Measurements from ENCODE around the gene VWA5B1. TPM values are rescaled to one million over a fixed set of nuclear protein-coding genes. Genes with fewer than 3 reads are reported as not detected.

The VWA5B1 gene
- total and polyA plus RNA-seq, 2 of the 8 experiments (the other 6 are each of a cell fraction or from before 2014, with no cell fraction given), result 0.54 to 2.3 TPM

DNA sequence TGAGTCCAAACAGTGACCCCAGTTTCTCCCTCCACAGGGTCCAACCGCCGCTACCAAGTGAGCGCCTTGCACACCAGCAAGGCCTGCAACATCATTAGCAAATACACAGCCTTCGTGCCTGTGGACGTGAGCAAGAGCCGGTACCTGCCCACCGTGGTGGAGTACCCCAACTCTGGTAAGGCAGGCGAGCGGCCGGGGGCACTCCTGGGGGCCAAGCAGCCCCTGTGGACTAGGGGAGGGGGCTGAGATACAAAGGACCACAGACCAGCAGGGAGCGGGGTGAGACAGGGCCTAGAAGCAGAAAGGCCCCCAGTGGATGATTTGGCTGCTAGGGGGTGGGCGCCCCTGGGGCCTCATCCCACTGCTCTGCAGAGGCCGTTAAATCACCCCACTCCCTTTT is 54.7 kb downstream of the VWA5B1 start (continued):
- TF ChIP-seq, protein P1, sequence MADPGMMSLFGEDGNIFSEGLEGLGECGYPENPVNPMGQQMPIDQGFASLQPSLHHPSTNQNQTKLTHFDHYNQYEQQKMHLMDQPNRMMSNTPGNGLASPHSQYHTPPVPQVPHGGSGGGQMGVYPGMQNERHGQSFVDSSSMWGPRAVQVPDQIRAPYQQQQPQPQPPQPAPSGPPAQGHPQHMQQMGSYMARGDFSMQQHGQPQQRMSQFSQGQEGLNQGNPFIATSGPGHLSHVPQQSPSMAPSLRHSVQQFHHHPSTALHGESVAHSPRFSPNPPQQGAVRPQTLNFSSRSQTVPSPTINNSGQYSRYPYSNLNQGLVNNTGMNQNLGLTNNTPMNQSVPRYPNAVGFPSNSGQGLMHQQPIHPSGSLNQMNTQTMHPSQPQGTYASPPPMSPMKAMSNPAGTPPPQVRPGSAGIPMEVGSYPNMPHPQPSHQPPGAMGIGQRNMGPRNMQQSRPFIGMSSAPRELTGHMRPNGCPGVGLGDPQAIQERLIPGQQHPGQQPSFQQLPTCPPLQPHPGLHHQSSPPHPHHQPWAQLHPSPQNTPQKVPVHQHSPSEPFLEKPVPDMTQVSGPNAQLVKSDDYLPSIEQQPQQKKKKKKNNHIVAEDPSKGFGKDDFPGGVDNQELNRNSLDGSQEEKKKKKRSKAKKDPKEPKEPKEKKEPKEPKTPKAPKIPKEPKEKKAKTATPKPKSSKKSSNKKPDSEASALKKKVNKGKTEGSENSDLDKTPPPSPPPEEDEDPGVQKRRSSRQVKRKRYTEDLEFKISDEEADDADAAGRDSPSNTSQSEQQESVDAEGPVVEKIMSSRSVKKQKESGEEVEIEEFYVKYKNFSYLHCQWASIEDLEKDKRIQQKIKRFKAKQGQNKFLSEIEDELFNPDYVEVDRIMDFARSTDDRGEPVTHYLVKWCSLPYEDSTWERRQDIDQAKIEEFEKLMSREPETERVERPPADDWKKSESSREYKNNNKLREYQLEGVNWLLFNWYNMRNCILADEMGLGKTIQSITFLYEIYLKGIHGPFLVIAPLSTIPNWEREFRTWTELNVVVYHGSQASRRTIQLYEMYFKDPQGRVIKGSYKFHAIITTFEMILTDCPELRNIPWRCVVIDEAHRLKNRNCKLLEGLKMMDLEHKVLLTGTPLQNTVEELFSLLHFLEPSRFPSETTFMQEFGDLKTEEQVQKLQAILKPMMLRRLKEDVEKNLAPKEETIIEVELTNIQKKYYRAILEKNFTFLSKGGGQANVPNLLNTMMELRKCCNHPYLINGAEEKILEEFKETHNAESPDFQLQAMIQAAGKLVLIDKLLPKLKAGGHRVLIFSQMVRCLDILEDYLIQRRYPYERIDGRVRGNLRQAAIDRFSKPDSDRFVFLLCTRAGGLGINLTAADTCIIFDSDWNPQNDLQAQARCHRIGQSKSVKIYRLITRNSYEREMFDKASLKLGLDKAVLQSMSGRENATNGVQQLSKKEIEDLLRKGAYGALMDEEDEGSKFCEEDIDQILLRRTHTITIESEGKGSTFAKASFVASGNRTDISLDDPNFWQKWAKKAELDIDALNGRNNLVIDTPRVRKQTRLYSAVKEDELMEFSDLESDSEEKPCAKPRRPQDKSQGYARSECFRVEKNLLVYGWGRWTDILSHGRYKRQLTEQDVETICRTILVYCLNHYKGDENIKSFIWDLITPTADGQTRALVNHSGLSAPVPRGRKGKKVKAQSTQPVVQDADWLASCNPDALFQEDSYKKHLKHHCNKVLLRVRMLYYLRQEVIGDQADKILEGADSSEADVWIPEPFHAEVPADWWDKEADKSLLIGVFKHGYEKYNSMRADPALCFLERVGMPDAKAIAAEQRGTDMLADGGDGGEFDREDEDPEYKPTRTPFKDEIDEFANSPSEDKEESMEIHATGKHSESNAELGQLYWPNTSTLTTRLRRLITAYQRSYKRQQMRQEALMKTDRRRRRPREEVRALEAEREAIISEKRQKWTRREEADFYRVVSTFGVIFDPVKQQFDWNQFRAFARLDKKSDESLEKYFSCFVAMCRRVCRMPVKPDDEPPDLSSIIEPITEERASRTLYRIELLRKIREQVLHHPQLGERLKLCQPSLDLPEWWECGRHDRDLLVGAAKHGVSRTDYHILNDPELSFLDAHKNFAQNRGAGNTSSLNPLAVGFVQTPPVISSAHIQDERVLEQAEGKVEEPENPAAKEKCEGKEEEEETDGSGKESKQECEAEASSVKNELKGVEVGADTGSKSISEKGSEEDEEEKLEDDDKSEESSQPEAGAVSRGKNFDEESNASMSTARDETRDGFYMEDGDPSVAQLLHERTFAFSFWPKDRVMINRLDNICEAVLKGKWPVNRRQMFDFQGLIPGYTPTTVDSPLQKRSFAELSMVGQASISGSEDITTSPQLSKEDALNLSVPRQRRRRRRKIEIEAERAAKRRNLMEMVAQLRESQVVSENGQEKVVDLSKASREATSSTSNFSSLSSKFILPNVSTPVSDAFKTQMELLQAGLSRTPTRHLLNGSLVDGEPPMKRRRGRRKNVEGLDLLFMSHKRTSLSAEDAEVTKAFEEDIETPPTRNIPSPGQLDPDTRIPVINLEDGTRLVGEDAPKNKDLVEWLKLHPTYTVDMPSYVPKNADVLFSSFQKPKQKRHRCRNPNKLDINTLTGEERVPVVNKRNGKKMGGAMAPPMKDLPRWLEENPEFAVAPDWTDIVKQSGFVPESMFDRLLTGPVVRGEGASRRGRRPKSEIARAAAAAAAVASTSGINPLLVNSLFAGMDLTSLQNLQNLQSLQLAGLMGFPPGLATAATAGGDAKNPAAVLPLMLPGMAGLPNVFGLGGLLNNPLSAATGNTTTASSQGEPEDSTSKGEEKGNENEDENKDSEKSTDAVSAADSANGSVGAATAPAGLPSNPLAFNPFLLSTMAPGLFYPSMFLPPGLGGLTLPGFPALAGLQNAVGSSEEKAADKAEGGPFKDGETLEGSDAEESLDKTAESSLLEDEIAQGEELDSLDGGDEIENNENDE (IDR thresholded peaks at IDR 0.05; ENCODE audit: insufficient replicate concordance, low read length), result no peak
- no peak for TF ChIP-seq HDAC6 (IDR thresholded peaks at IDR 0.05; ENCODE audit: low read depth, low read length)
- TF ChIP-seq MAX (IDR thresholded peaks at IDR 0.05), result no peak
- TF ChIP-seq ZNF274 (IDR thresholded peaks at IDR 0.05; ENCODE audit: borderline replicate concordance, extremely low read depth, low read length), result no peak
- TF ChIP-seq RXRA (IDR thresholded peaks at IDR 0.05; ENCODE audit: insufficient read depth, low read depth, low read length), result no peak
- no peak for TF ChIP-seq RAD21 (IDR thresholded peaks at IDR 0.05 in 1 of 2, conservative IDR thresholded peaks at IDR 0.05 in 1 of 2; ENCODE audit: low read depth in 2 of 2, low read length in 2 of 2)
- TF ChIP-seq BCL11A (IDR thresholded peaks at IDR 0.05; ENCODE audit: low read depth in 2 of 2, low read length in 2 of 2), result no peak
- TF ChIP-seq SIRT6 (IDR thresholded peaks at IDR 0.05; ENCODE audit: low read length), result no peak
- TF ChIP-seq CTBP2 (IDR thresholded peaks at IDR 0.05; ENCODE audit: borderline replicate concordance, insufficient read depth, insufficient read length, low read length), result no peak
- TF ChIP-seq SP1 (IDR thresholded peaks at IDR 0.05; ENCODE audit: low read depth, low read length), result no peak
- TF ChIP-seq SIX5 (IDR thresholded peaks at IDR 0.05; ENCODE audit: low read depth, low read length), result no peak
- TF ChIP-seq CEBPB (IDR thresholded peaks at IDR 0.05; ENCODE audit: low read depth, low read length), result no peak

Measured in H1 (cell line).